Heart left ventricle (tissue), 16 donors: ENCODE data around the gene MICAL3. TPM values are rescaled to one million over a fixed set of nuclear protein-coding genes. Genes with fewer than 3 reads are reported as not detected.
A peak's percentile ranks its signal among the peaks of the same experiment; 100 is the strongest.

Experiments
- ATAC-seq, 4 donors: fragments of 200-7000 bp; cut with Tn5 transposase; one replicate each; pipeline ENCODE4 v1.9.1; 2020 to 2022; ENCODE audit warnings: moderate library complexity in 4 of 4, mild to moderate bottlenecking in 3 of 4, moderate number of reproducible peaks in 1 of 4
- DNase-seq, 5 donors: peaks; one replicate each; pipeline ENCODE4 v3.0.0-alpha.2; 2020
- H3K27ac ChIP-seq, 12 donors: fragments of 200-600 bp; sonication (generic) in 4 of 12; one replicate each; pipeline versions ENCODE4 v1.5.0 to v1.8.0; 2016 to 2022; ENCODE audit warnings: mild to moderate bottlenecking in 2 of 12
- H3K27me3 ChIP-seq, 9 donors: fragments of 200-600 bp; sonication (generic) in 2 of 9; one replicate each; pipeline versions ENCODE4 v1.5.1 to v1.8.0; 2016 to 2022; ENCODE audit warnings: mild to moderate bottlenecking in 3 of 9
- H3K36me3 ChIP-seq, 9 donors: fragments of 200-600 bp; sonication (generic) in 2 of 9; one replicate each; pipeline versions ENCODE4 v1.5.0 to v1.8.0; 2018 to 2022; ENCODE audit warnings: mild to moderate bottlenecking in 2 of 9
- H3K4me1 ChIP-seq, 12 donors: fragments of 200-600 bp; sonication (generic) in 4 of 12; one replicate each; pipeline versions ENCODE4 v1.5.0 to v1.8.0; 2016 to 2022; ENCODE audit warnings: mild to moderate bottlenecking in 3 of 12
- H3K4me3 ChIP-seq, 12 donors: fragments of 200-600 bp; sonication (generic) in 4 of 12; one replicate each; pipeline versions ENCODE4 v1.5.0 to v1.8.0; 2017 to 2022; ENCODE audit warnings: mild to moderate bottlenecking in 9 of 12, moderate library complexity in 4 of 12
- H3K9me3 ChIP-seq, 12 donors: fragments of 200-600 bp; sonication (generic) in 4 of 12; one replicate each; pipeline versions ENCODE4 v1.5.0 to v1.8.0; 2016 to 2022; ENCODE audit warnings: mild to moderate bottlenecking in 1 of 12
- CTCF ChIP-seq, 12 donors: fragments of 200-600 bp; sonication (generic) in 4 of 12; IDR thresholded peaks; one replicate each; pipeline versions ENCODE4 v1.5.0 to v1.8.0; 2018 to 2022; ENCODE audit warnings: antibody characterized with exemption in 12 of 12, mild to moderate bottlenecking in 5 of 12
- POLR2A ChIP-seq, 2 donors: fragments of 450-650 bp; IDR thresholded peaks; one replicate each; pipeline ENCODE4 v1.6.1; 2017; ENCODE audit warnings: antibody characterized with exemption in 2 of 2, mild to moderate bottlenecking in 2 of 2, moderate library complexity in 2 of 2
- WGBS, 4 donors: extraction: QIAGEN DNeasy Blood & Tissue Kit in 2 of 4; methylation state at CpG; one replicate each; pipeline versions ENCODE4 v1.1.5 to v1.1.7; 2013 to 2018; 5-methylcytosine and 5-hydroxymethylcytosine counted together
- intact Hi-C, 10 donors: fragments of 100-400 bp; cut with DNase I; formaldehyde crosslinking; loops; one replicate each; pipeline versions ENCODE4 v1.11.1 to v1.14.2; 2022
- polyA plus RNA-seq, 2 donors: library from polyadenylated mRNA; stranded (reverse); fragments of 200-250 nt; gene quantifications; one replicate each; pipeline ENCODE4 v1.2.3, GENCODE V29; 2013
- total RNA-seq, 9 donors: library from RNA; depleted of rRNA in 2 of 9; stranded (reverse); fragments of >200 nt in 2 of 9; fragmentation: NEBNext Ultra II Directional in 3 of 9; extraction: Animal tissue kit (Norgen Biotek cat#: 25700) in 3 of 9; gene quantifications; one replicate each; pipeline versions ENCODE4 v1.1.0 to v1.2.4, GENCODE V29; 2016 to 2023
- donor health status: ischemic (EF 13 %, LVEDD 7.1; RV severe dilation, severe dysfunction).
- donor health status: healthy with polysubstance abuse.
- donor health status: DM: no; HTN: yes; CAD: no.
- donor health status: DM: no; HTN: no; CAD: no.
- donor health status: ischemic (EF 25% LVEDD 6.9; RV normal size, moderate dysfunction).
- donor health status: ischemic (EF 25% LVEDD 5.7; RV mildly dilated, moderate dysfunction).
- donor health status: healthy.
- donor health status: DM: yes; HTN: yes; CAD: no.
- donor health status: ischemic (EF 35%, LVEDD 5.7; RV mildly dilated, moderate dysfunction).
- donor health status: nonischemic (EF 11% LVEDD 7.7; RV severe dilation, severe dysfunction).
- donor health status: DM: yes; HTN: yes; CAD: no.
- donor health status: PGD.
- donor health status: ischemic (EF 29% LVEDD 5.4; RV normal size, mild dysfunction).
- donor health status: nonischemic (EF 23%, LVEDD 6.1; RV moderate dilation, normal function).

Gene MICAL3
- total and polyA plus RNA-seq, 11 donors, result 41.3 to 125 (median 83.3) TPM

GRCh38 chr22:17875631-17876030 lies 148.7 kb downstream of the MICAL3 start:
- ATAC-seq (no peak), DNase-seq (no peak)
- peaks cover 0 to 15% (median 0%) of the 10 kb centered on the region in 12 donors for H3K4me1 ChIP-seq
- intact Hi-C loops, result loop anchor here in 1 of 10 donors (5.0 kb wide), 1 partner anchor 48 kb away; no protein-coding TSS in a partner anchor
- H3K4me3 ChIP-seq, result no peak overlapping the region
- H3K27ac ChIP-seq, result peak overlapping the region in 1 of 12 donors; percentile 57
- no peaks in the 10 kb centered on the region for H3K27me3 ChIP-seq
- peaks cover 0 to 82% (median 67%) of the 10 kb centered on the region in 9 donors for H3K36me3 ChIP-seq
- no peaks in the 10 kb centered on the region for H3K9me3 ChIP-seq
- 76 to 87% (median 82%) methylated on average over 10 to 12 of the region's 12 CpGs for WGBS, 4 donors
- TF ChIP-seq POLR2A (IDR thresholded peaks at IDR 0.05), result no peak
- no peak for TF ChIP-seq CTCF (IDR thresholded peaks at IDR 0.05)

- ATAC-seq, result no peak
- intact Hi-C loops, result loop anchor here in 1 of 10 donors (5.0 kb wide), 1 partner anchor 48 kb away; no protein-coding TSS in a partner anchor
- H3K36me3 ChIP-seq, result peaks cover 0 to 82% (median 67%) of the 10 kb centered on the region in 9 donors
- H3K4me1 ChIP-seq, result peaks cover 0 to 16% (median 0%) of the 10 kb centered on the region in 12 donors
- no peak overlapping the region for H3K4me3 ChIP-seq
- no peaks in the 10 kb centered on the region for H3K9me3 ChIP-seq
- TF ChIP-seq POLR2A (IDR thresholded peaks at IDR 0.05) (no peak), CTCF (IDR thresholded peaks at IDR 0.05) (no peak)
- WGBS, 4 donors, result 78 to 84% (median 80%) methylated on average over 15 of the region's 15 CpGs
- no peaks in the 10 kb centered on the region for H3K27me3 ChIP-seq
- no peak overlapping the region for H3K27ac ChIP-seq
- DNase-seq, result no peak
Measured at GRCh38 chr22:17875156-17875555, 149.2 kb downstream of the MICAL3 start.

DNA sequence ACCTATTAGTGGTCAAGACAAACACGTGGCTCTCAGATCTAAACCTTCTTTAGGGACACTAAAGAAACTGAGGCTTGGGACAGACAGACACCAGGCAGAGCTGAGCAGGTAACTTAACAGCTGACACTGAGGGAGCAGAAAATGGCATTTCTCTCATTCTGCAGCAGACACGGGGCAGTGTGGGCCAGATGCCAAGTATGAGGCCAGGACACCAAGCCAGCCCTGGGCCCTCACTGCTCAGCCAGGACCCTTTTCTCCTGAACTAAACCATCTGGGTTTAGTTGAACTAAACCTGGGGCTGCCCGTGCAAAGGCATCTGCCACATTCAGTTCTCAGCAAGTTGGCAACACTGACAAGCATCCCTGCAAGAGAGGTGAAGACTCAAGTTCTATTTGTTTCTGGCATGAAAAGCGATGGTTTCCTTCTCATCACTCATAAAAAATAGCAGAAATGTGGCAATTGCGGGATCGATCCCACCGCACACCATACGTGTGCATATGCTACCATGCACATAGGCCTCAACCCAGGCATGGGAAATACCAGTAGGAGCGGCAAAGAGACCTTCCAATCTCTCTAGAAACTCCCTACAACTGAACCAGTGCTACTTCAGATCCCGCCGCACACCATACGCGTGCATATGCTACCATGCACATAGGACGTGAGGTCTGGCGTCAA lies 150.0 kb downstream of the MICAL3 start:
- DNase-seq (no peak), ATAC-seq (no peak)
- no peak overlapping the region for H3K4me3 ChIP-seq
- intact Hi-C loops, result no loop called here
- no peaks in the 10 kb centered on the region for H3K27me3 ChIP-seq
- WGBS, 4 donors, result 86 to 88% (median 88%) methylated on average over 15 of the region's 15 CpGs
- peaks cover 0 to 78% (median 66%) of the 10 kb centered on the region in 9 donors for H3K36me3 ChIP-seq
- no peaks in the 10 kb centered on the region for H3K9me3 ChIP-seq
- peaks cover 0 to 19% (median 2%) of the 10 kb centered on the region in 12 donors for H3K4me1 ChIP-seq
- no peak overlapping the region for H3K27ac ChIP-seq
- TF ChIP-seq CTCF (IDR thresholded peaks at IDR 0.05), result no peak

GRCh38 chr22:17873804-17874203 lies 150.6 kb downstream of the MICAL3 start:
- Histone ChIP-seq H3K36me3 (peaks cover 0 to 78% (median 66%) of the 10 kb centered on the region in 9 donors), H3K9me3 (no peaks in the 10 kb centered on the region), H3K4me3 (no peak overlapping the region), H3K27ac (peak overlapping the region in 1 of 12 donors; percentile 71), H3K27me3 (no peaks in the 10 kb centered on the region), H3K4me1 (peaks cover 0 to 19% (median 2%) of the 10 kb centered on the region in 12 donors)
- intact Hi-C loops, result no loop called here
- DNase-seq (no peak), ATAC-seq (no peak)
- 90 to 93% (median 90%) methylated on average over 10 of the region's 10 CpGs for WGBS, 4 donors
- TF ChIP-seq CTCF (IDR thresholded peaks at IDR 0.05), result no peak
- no peak for TF ChIP-seq POLR2A (IDR thresholded peaks at IDR 0.05)
